Right lobe of liver (tissue), 6 donors: ENCODE results near the gene ADGRL2. TPM values are rescaled to one million over a fixed set of nuclear protein-coding genes. Genes with fewer than 3 reads are reported as not detected.

Experiments used
- ATAC-seq, 4 donors: fragments of 200-7000 bp; cut with Tn5 transposase; one replicate each; pipeline ENCODE4 v1.9.1; 2020; ENCODE audit warnings: mild to moderate bottlenecking in 4 of 4, moderate library complexity in 4 of 4
- DNase-seq, 3 donors: peaks; one replicate each; pipeline ENCODE4 v3.0.0-alpha.2; 2020
- H3K27ac ChIP-seq, 3 donors: fragments of 200-600 bp; one replicate each; pipeline ENCODE4 v1.8.0; 2022
- H3K27me3 ChIP-seq, 2 donors: fragments of 200-600 bp; one replicate each; pipeline ENCODE4 v1.8.0; 2022
- H3K36me3 ChIP-seq, 4 donors: fragments of 200-600 bp; sonication (generic) in 1 of 4; one replicate each; pipeline versions ENCODE4 v1.5.1 to v1.8.0; 2017 to 2022; ENCODE audit warnings: control low read depth in 1 of 4
- H3K4me1 ChIP-seq, 4 donors: fragments of 200-600 bp; sonication (generic) in 1 of 4; one replicate each; pipeline versions ENCODE4 v1.5.1 to v1.8.0; 2017 to 2022; ENCODE audit warnings: control low read depth in 1 of 4
- H3K4me3 ChIP-seq, 3 donors: fragments of 200-600 bp; one replicate each; pipeline ENCODE4 v1.8.0; 2022
- H3K9me3 ChIP-seq, 4 donors: fragments of 200-600 bp; sonication (generic) in 1 of 4; one replicate each; pipeline versions ENCODE4 v1.5.1 to v1.8.0; 2017 to 2022; ENCODE audit warnings: control low read depth in 1 of 4
- CTCF ChIP-seq, 4 donors: fragments of 200-600 bp in 3 of 4; fragments of 450-650 bp in 1 of 4; IDR thresholded peaks; one replicate each; pipeline versions ENCODE4 v1.5.1 to v1.8.0; 2016 to 2022; ENCODE audit warnings: antibody characterized with exemption in 4 of 4, mild to moderate bottlenecking in 2 of 4
- POLR2A ChIP-seq: fragments of 450-650 bp; IDR thresholded peaks from one replicate; pipeline ENCODE4 v1.6.1; 2017; ENCODE audit warnings: antibody characterized with exemption, mild to moderate bottlenecking
- whole genome bisulfite sequencing: methylation state at CpG from one replicate; pipeline ENCODE4 v1.1.6; 2018; ENCODE audit warnings: low coverage, low lambda C conversion rate; ENCODE audit not compliant: insufficient coverage; ENCODE audit errors: missing lambda C conversion rate; 5-methylcytosine and 5-hydroxymethylcytosine counted together
- intact Hi-C, 2 donors: fragments of 100-400 bp; cut with DNase I; formaldehyde crosslinking; loops; one replicate each; pipeline versions ENCODE4 v1.11.2 to v1.14.1; 2022
- total RNA-seq, 6 experiments: library from RNA; depleted of rRNA in 2 of 6; stranded (reverse); fragments of >200 nt in 2 of 6; fragmentation: NEBNext Ultra II Directional in 3 of 6; extraction: Animal tissue kit (Norgen Biotek cat#: 25700) in 3 of 6; gene quantifications; one replicate each; pipeline versions ENCODE4 v1.1.0 to v1.2.4, GENCODE V29; 2016 to 2023
- donor health status: DM: no; HTN: yes; CAD: no.
- donor health status: DM: no; HTN: no; CAD: no.
- donor health status: DM: no; HTN: no; CAD: no.
- donor health status: DM: no; HTN: yes; CAD: no.
- donor health status: DM: no; HTN: yes; CAD: no.

The ADGRL2 gene
- total RNA-seq, 6 experiments from 2014 or later = 38.0 to 72.3 (median 51.2) TPM

GRCh38 chr1:81799939-81800694, 617 bp upstream of the ADGRL2 start:
- Histone ChIP-seq H3K36me3 (no peaks in the 10 kb centered on the region), H3K27me3 (no peaks in the 10 kb centered on the region), H3K9me3 (no peaks in the 10 kb centered on the region), H3K4me1 (peaks cover 0 to 24% (median 11%) of the 10 kb centered on the region in 4 donors), H3K4me3 (peak overlapping the region; percentile 72 to 79 (median 78)), H3K27ac (peak overlapping the region; percentile 92 to 99 (median 98))
- WGBS = 1% methylated on average over 36 of the region's 44 CpGs
- peak; percentile 44 to 70 (median 66) for DNase-seq
- intact Hi-C loops = no loop called here
- ATAC-seq = peak; percentile 14 to 31 (median 24)
- no peak for TF ChIP-seq CTCF (IDR thresholded peaks at IDR 0.05)
- peak; percentile 51 for TF ChIP-seq POLR2A

- WGBS = 0% methylated on average over 1 of the region's 93 CpGs
- no peaks in the 10 kb centered on the region for H3K27me3 ChIP-seq
- intact Hi-C loops = no loop called here
Measured at GRCh38 chr1:81801651-81802456, 1.1 kb downstream of the ADGRL2 start.

GRCh38 chr1:81802457-81802706, 1.6 kb downstream of the ADGRL2 start:
- Histone ChIP-seq H3K4me1 (peaks cover 0 to 45% (median 19%) of the 10 kb centered on the region in 4 donors), H3K27ac (peak overlapping the region; percentile 92 to 99 (median 98)), H3K4me3 (peak overlapping the region; percentile 72 to 79 (median 78)), H3K36me3 (no peaks in the 10 kb centered on the region), H3K27me3 (no peaks in the 10 kb centered on the region), H3K9me3 (no peaks in the 10 kb centered on the region)
- intact Hi-C loops = no loop called here
- DNase-seq (no peak), ATAC-seq (no peak)
- 3% methylated on average over 11 of the region's 17 CpGs for WGBS
- no peak for TF ChIP-seq POLR2A
- no peak for TF ChIP-seq CTCF (IDR thresholded peaks at IDR 0.05)

More at GRCh38 chr1:81801651-81802456, 1.1 kb downstream of the ADGRL2 start:
- H3K36me3 ChIP-seq = no peaks in the 10 kb centered on the region
- H3K4me3 ChIP-seq = peak overlapping the region; percentile 72 to 79 (median 78)
- TF ChIP-seq POLR2A (no peak), CTCF (IDR thresholded peaks at IDR 0.05) (no peak)
- peak; percentile 8 to 37 (median 18) for ATAC-seq
- H3K27ac ChIP-seq = peak overlapping the region; percentile 92 to 99 (median 98)
- DNase-seq = peak; percentile 43 to 57 (median 52)
- H3K4me1 ChIP-seq = peaks cover 0 to 40% (median 17%) of the 10 kb centered on the region in 4 donors
- H3K9me3 ChIP-seq = no peaks in the 10 kb centered on the region

GRCh38 chr1:81802707-81803430, 2.1 kb downstream of the ADGRL2 start:
- Histone ChIP-seq H3K4me1 (peaks cover 0 to 50% (median 19%) of the 10 kb centered on the region in 4 donors), H3K9me3 (no peaks in the 10 kb centered on the region), H3K4me3 (peak overlapping the region; percentile 72 to 79 (median 78)), H3K27ac (peak overlapping the region; percentile 92 to 99 (median 98)), H3K36me3 (no peaks in the 10 kb centered on the region), H3K27me3 (no peaks in the 10 kb centered on the region)
- WGBS = 3% methylated on average over 32 of the region's 55 CpGs
- peak; percentile 82 to 89 (median 83) for DNase-seq
- ATAC-seq = peak; percentile 67 to 80 (median 70)
- intact Hi-C loops = no loop called here
- TF ChIP-seq CTCF (IDR thresholded peaks at IDR 0.05) (peak; percentile 27 to 64 (median 50)), POLR2A (peak; percentile 64)
